Fibroblast of skin of right biceps (primary cell): Measurements from ENCODE around the gene NRTN.

Experiments
- DNase-seq: peaks from one replicate; pipeline ENCODE4 v3.0.0-alpha.2; 2013

Gene NRTN

DNA sequence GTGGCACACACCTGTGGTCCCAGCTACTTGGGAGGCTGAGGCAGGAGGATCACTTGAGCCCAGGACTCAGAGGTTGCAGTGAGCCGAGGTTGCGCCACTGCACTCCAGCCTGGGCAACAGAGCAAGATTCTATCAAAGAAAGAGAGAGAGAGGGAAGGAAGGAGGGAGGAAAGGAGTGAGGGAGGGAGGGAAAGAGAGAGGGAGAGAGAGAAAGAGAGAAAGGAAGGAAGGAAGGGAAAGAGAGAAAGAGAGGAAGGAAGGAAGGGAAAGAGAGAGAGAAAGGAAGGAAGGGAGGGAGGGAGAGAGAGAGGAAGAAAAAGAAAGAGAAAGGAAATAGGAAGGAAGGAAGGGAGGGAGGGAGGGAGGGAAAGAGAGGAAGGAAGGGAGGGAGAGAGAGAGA lies 12.4 kb downstream of the NRTN start:
- no peak for DNase-seq

DNA sequence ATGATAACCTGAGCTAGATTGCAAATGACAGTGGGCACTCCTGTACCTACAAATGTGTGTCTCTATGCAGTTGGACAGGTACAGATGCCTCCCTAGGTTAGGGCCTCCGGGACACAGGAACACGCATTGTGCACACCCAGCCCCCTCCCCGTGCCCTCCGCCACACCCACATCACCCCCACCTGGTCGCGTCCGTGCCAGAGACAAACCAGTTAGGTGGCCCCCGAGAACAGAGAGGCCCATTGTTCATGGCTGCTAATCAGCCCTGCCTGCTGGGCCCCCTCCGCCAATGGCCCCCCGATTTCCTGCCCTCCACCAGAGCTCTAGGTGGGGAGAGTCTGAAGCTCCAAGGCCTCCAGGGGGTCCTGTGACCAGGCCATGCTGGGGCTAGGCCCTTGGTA lies 13.7 kb downstream of the NRTN start:
- DNase-seq, result no peak

GRCh38 chr19:5820785-5821184 lies 15.9 kb downstream of the NRTN start:
- no peak for DNase-seq

GRCh38 chr19:5821521-5822180 lies 16.8 kb downstream of the NRTN start:
- DNase-seq, result no peak

GRCh38 chr19:5822181-5822844 lies 17.4 kb downstream of the NRTN start:
- no peak for DNase-seq

DNA sequence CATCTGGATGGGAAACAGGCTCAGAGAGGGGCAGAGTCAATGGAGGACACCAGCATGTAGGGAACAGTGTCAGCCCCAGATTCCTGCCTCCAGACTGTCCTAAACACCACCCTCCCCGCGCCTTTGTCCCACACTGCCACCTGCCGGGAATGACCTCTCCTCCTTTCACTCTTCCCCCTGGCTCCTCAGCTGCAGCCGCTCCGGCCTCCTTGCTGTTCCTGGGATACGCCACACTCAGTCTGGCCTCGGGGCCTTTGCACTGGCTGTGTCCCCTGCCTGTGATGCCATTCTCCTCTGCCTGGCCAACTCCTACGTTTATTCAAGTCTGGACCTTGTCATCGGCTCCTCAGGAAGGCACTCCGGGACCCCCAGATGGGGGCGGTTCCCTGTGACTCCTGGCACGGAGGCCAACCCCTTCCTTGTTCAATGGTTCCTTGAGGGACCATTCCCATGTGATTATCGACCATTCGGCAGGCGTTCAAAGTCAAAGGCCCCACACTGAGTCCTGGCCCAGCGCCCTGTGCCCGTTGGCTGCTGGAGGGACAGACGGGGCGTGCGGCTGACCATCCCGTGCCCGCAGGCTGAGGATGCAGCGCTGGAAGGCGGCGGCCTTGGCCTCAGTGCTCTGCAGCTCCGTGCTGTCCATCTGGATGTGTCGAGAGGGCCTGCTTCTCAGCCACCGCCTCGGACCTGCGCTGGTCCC lies 18.9 kb downstream of the NRTN start:
- DNase-seq, result no peak

DNA sequence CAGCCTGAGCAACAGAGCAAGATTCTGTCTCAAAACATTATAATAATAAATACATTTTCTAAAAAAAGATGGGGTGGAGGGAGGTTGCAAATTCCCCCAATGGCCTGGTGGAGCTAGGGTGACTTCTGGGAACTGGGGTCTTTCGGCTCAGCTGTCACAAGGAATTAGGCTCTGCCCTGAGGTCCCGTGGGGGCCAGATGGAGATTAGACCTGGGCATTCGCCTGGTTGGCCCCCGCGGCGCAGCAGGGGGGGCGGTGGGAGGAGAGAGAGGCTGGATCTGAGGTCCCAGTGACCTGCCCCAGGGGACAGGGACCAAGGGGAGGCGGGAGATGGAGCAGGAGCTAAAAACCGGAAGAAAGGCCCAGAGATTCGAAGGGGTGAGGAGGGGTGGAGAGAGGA lies 19.9 kb downstream of the NRTN start:
- DNase-seq, result no peak

DNA sequence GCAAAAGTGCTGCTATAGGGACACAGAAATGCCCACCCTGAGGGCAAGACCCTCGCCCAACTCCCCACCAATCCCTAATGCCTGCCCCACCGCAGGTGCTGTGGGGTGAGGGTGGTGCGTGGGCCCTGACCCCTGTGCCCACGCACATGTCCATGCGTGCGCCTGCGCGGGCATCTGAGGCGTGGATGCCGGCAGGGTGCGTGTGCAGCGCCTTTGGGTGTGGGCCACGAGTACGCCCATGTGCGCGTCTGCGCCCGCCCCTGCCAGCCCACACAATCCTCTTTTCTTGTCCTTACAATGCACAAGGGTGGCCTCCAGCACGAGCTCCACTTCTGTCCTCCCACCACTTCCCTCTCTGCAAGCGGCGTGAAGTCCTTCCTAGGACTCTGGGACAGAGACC lies 20.3 kb downstream of the NRTN start:
- no peak for DNase-seq

DNA sequence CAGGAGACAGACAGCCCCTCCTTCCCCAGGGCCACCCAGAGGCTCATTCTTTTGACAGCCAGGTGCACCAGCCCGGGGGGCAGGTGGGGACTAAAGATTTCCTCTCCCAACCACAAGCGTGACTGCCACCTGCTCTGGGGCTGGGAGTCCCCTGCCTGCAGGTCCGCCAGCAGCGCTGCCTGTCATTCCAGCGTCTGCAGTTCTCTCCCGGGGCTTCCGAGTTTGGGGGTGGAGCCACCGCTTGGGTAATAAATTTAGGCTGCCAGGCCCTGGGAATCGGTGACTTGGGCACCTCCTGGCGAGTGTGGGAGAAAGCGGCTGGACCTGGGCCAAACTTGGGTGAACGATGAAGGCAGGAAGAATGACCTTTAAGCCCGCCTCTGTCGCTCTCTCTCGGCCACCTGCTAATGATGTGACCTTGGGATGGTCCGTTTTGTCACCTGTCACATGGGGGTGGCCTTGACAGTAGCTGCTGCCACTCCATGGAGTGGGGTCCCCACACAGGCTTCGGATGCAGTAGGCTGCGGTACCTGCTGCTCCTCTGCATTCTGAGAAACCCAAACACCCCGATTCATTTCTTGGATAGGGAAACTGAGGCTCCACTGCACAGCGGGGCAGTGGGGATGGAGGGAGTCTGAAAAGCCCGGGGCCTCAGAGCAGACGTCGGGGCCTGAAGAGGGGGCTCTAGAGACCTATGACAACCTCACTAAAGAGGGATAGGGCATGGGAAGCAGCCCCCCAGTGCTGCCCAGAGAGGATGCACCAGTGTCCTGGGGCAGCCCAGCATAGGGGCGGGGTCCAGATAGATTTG lies 21.9 kb downstream of the NRTN start:
- peak; percentile 53 for DNase-seq

GRCh38 chr19:5827342-5827890 lies 22.5 kb downstream of the NRTN start:
- no peak for DNase-seq

DNA sequence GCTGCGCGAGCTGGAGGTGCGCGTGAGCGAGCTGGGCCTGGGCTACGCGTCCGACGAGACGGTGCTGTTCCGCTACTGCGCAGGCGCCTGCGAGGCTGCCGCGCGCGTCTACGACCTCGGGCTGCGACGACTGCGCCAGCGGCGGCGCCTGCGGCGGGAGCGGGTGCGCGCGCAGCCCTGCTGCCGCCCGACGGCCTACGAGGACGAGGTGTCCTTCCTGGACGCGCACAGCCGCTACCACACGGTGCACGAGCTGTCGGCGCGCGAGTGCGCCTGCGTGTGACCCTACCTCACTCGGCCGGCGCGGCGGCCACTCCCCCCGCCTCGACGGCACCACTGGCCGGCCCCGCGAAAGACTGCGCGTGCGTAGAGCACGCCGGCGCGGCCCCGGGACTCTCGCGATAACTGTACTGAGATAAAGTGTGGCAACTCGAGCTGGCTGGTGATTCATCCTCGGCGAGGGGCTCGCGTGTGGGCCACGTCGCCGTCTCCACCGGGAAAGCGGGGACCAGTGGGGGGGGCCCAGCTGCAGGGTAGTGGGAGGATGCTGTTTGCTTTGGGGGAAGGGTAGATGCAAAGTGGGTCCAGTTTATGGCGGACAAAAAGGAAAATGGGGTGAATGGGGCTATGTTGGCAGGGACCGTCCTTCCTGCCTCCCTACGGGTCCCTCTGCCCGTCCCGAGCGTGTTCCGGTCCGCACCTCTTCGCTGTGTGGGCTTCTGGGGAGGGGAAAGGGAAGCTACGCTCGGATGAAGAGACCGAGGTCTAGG lies 23.2 kb downstream of the NRTN start:
- DNase-seq, result peak; percentile 95

DNA sequence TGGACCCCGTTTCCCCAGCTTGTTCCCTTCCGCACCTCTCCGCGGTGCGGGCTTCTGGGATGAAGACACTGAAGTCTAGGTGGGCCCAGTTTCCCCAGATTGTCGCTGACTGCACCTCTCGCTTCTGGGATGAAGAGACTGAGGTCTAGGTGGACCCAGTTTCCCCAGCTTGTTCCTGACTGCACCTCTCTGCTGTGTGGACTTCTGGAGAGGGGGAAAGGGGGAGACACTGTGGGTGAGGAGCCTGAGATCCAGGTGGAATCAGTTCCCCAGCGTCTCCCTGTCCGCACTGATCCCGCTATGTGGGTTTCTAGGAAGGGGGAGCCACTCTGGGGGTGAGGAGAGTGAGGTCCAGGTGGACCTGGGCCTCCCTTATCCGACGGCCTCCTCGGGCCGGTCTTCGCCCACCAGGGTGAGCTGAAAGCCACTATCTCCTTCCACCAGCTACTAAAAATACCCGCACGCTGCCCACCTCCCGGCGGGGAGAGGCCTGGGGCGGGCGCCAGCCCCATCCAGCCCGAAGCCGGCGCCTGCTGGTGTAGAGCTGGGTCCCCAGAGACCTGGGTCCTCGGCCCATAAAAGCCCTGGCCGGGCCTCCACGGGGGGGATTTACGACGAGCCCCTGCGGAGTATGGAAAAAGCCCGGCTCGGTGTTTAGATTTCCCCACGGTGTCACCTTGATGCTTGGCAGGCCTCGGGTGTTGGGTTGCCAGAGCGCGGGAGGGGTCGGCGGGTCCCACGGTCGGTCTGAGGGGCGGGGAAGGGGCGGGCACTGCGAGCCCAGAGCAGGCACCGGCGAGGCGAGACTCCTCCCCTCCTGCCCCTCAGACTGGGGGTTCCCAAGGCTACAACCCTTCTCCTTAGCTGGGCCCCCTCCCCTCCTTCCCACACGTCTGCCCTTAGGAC lies 24.0 kb downstream of the NRTN start:
- DNase-seq, result peak; percentile 20

DNA sequence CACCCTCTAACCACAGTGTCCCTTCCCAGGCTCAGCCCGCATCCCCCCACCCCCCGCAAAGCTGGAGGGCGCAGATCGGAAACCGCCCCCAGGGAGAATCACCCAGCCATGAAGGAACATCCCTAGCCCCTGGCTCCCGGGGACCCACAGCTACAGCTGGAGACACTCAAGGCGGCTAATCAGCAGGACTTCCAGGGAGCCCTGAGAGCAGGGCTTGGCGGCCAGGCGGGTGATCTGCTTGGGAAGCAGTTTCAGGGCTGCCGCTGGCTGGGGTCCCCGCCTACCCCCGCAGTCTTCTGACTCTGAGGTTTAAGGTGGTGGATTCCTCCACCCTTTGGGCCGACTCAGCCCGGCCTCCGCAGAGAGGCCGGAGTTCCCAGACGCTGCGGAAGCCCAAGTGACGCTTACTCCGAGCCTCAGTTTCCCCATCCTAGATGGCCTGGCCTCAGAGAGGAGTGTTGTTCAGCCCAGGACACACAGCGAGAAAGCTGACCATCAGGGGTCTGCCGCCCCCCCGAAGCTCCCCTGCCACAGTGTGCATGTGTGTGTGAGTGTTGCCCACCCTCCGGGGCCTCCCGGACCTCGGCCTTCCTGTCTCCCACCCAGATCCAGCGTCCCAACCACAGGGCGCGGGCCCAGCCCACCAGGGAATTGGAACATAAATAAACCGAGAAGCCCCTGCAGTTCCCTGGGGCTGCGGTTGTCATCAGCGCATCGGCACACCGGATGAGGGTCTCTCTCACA lies 24.9 kb downstream of the NRTN start:
- no peak for DNase-seq

DNA sequence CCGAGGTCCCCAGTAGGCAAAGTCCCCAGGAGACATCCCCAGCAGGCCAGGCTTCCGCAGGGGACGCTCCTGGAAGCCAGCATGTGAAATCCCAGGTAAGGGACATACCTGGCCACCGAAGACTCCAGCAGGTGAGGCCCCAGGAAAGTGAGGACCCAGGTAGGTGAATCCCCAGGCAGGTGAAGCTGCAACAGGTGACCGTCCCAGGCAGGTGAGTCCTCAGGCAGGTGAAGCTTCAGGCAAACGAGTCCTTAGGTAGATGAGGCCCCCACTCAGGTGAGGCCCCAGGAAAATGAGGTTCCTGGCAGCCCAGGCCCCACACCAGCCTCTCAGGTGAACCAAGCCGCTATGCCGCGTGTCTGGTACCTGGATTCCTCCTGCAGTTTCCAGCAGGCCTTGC lies 26.3 kb downstream of the NRTN start:
- DNase-seq, result no peak

- no peak for DNase-seq
Measured at GRCh38 chr19:5832061-5832460, 27.2 kb downstream of the NRTN start.

GRCh38 chr19:5832527-5833216 lies 27.8 kb downstream of the NRTN start:
- DNase-seq, result no peak

- DNase-seq, result no peak
Measured at GRCh38 chr19:5837761-5838352, 33.0 kb downstream of the NRTN start.

- no peak for DNase-seq
Measured at GRCh38 chr19:5838353-5839064, 33.6 kb downstream of the NRTN start.
